IPS-18a (cell line): ENCODE results near the gene NTM.

Experiments used
- H3K27ac ChIP-seq: one replicate; pipeline ENCODE4 v1.5.1; 2013; ENCODE audit warnings: low read length
- H3K27me3 ChIP-seq: one replicate; pipeline ENCODE4 v1.6.1; 2013; ENCODE audit warnings: mild to moderate bottlenecking, low read length; ENCODE audit not compliant: control insufficient read depth, insufficient read depth
- H3K36me3 ChIP-seq: one replicate; pipeline ENCODE4 v1.6.1; 2013; ENCODE audit warnings: low read depth, low read length; ENCODE audit not compliant: control insufficient read depth
- H3K4me1 ChIP-seq: one replicate; pipeline ENCODE4 v1.6.1; 2013; ENCODE audit warnings: low read depth, low read length; ENCODE audit not compliant: control insufficient read depth
- H3K4me3 ChIP-seq: one replicate; pipeline ENCODE4 v1.5.1; 2013; ENCODE audit warnings: low read length
- H3K9ac ChIP-seq: one replicate; pipeline ENCODE4 v1.6.1; 2013; ENCODE audit warnings: mild to moderate bottlenecking, low read length, moderate library complexity
- H3K9me3 ChIP-seq: one replicate; pipeline ENCODE4 v1.6.1; 2013; ENCODE audit warnings: low read depth, low read length; ENCODE audit not compliant: control insufficient read depth

Gene NTM

DNA sequence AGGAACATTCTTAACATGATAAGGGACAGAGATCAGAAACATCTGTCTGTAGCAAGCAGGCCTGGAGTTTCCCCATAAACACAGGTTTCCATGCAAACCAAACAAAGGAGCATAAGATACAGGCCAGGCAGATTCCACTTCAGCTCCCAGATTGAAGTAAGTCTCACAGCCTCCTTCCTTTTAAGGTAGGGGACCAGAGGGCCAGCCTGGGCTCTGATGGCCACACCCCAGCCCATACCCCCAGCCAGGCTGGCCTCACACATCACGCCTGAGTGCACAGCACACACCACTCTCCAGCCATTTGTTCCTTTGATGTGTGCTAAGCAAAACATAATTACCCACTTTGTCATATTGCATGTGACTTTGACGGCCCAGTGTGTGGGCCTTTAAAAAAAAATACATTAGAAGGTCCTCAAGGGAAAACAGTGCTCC lies 518.7 kb downstream of the NTM start:
- H3K9ac ChIP-seq: peak overlapping the region; percentile 64
- no peaks in the 10 kb centered on the region for H3K9me3 ChIP-seq
- H3K27ac ChIP-seq: peak overlapping the region; percentile 68
- peaks cover 48% of the 10 kb centered on the region for H3K4me1 ChIP-seq
- H3K36me3 ChIP-seq: no peaks in the 10 kb centered on the region
- H3K4me3 ChIP-seq: peak overlapping the region; percentile 35
- H3K27me3 ChIP-seq: no peaks in the 10 kb centered on the region

DNA sequence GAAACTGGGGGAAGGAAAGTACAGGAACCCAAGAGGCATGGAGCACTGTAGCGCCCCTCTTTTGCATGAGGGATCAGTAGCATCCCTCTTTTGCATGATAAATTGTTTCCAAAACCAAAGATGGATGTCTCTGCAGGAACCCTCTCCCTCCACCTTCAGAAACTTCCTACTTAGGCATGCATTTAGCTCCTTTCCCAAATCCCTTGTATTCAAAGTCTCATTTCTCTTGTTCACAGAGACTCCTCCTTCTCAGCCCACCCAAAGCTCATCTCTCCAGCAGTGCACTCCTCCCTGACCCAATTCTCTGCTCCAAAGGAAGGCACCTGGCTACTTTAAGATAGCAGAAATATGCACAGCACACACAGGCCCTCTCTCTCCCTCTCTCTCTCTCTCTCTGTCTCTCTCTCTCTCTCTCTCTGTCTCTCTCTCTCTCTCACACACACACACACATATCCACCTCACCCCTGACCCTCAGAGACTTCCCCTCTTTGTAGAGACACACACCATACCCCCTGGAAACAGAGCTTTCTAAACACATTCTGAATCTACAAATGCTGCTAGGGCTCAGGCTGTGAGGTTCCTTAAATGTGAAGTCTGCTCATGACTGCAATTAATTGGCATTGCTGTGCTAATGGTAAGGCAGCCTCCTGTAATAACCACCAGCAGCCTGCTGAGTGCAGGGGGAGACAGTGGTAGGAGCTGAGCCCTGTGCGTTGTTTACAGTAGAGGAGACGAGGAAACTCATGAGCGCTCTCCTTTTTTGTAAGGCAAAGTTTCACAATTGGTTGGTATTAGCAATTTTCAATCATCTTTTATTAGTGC lies 519.6 kb downstream of the NTM start:
- Histone ChIP-seq H3K27ac (peak overlapping the region; percentile 68), H3K9ac (peak overlapping the region; percentile 64), H3K27me3 (no peaks in the 10 kb centered on the region), H3K4me3 (peak overlapping the region; percentile 35), H3K9me3 (no peaks in the 10 kb centered on the region), H3K36me3 (no peaks in the 10 kb centered on the region), H3K4me1 (peaks cover 48% of the 10 kb centered on the region)

DNA sequence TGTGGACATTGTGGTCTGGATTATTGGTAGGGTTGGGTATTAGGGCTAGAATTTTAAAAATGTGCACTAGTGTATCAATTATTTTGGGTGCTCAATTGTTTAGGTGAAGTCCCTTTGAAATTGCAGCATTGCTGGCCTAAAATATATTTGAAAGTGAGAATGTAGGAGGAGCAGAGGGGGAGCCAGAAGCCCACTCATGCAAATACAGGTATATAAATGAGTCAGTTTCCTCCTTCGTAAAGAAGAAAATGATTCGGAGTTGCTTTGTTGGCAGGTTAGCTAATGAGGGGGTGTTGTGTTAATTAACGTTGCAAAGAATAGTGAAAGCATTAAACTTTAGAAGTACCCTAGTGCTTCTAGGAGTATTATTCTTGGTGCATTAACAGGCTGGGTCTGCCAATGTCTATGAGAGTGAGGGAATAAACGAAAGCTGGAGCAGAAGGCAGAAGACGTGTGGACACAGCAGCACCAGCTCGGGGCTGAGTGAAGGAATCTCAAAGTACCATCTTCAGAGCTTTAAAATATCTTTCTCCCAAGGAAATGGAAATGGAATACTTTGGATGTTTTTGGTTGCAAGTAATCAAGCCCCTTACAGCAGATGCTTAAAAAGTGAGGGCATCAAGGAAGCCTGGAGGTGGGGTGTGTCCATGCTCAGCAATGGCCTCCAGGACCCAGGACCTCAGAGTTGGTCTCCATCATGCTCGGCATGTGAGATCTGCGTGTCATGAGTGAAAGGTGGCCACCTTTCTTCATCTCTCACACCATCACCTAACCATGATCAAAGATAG lies 522.9 kb downstream of the NTM start:
- Histone ChIP-seq H3K4me1 (peaks cover 45% of the 10 kb centered on the region), H3K27me3 (no peaks in the 10 kb centered on the region), H3K4me3 (no peak overlapping the region), H3K9ac (no peak overlapping the region), H3K9me3 (no peaks in the 10 kb centered on the region), H3K36me3 (no peaks in the 10 kb centered on the region), H3K27ac (no peak overlapping the region)

DNA sequence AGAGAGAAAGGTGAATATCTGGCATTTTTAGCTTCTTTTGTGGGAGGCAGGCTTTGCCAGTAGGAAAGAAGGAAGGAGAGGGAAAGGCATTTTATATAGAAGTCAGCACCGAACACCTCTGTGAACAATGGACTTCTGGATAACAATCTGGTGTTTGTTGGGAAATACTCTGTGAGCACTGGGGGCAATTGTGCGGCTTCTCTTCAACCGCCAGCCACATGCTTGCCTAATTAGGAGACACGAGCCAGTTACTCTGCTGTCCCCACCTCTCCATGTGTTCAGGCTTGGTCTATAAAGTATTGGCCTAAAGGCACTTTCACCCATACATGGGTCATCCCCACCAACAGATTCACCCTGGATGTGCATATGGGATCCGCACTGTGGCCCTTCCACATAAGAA lies 523.6 kb downstream of the NTM start:
- Histone ChIP-seq H3K27me3 (no peaks in the 10 kb centered on the region), H3K27ac (no peak overlapping the region), H3K9me3 (no peaks in the 10 kb centered on the region), H3K36me3 (no peaks in the 10 kb centered on the region), H3K4me1 (peaks cover 38% of the 10 kb centered on the region), H3K9ac (no peak overlapping the region), H3K4me3 (no peak overlapping the region)

DNA sequence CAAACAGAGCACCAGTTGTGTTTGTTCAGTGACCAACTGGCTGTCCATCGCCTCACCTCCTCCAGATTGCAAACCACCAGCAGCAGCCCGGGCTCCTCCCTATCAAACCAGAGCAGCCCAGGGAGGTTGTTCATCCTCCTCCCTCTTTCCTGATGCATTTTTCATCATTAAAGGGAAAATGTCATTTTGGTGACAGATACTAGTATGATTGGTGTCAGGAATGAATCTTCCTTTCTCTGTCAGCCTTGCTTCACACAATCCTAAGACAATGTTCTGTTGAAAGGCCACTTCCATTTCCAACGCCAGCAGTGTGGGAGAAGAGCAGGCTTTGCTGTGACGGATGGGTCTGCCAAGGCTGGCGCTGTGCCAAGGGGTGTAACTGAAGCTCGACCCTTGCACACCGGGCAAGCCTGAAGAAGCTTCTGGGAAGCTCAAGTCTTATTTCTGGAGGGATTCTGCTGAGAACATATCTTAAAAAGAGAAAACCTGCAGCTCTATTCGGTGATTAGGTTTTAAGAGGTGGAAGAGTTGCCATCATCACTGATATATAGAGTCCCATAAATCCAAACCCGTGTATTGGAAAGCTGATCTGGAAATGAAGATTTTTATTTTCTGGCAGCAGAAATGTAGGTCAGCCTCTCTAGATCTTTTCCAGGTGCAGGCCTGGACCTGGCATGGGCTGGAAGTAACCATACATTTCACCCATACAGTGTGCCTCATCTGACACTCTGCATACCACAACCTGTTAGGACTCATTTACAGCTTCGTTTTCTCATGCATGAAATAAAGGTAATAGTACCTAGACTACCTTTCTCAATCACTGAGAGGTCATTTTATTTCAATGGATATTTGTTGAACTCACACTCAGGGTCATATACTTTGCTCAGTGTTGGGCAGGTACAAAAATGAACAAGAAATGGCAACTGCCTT lies 524.5 kb downstream of the NTM start:
- no peaks in the 10 kb centered on the region for H3K9me3 ChIP-seq
- no peak overlapping the region for H3K9ac ChIP-seq
- no peak overlapping the region for H3K4me3 ChIP-seq
- H3K36me3 ChIP-seq: no peaks in the 10 kb centered on the region
- H3K27ac ChIP-seq: no peak overlapping the region
- H3K27me3 ChIP-seq: no peaks in the 10 kb centered on the region
- H3K4me1 ChIP-seq: peaks cover 29% of the 10 kb centered on the region

DNA sequence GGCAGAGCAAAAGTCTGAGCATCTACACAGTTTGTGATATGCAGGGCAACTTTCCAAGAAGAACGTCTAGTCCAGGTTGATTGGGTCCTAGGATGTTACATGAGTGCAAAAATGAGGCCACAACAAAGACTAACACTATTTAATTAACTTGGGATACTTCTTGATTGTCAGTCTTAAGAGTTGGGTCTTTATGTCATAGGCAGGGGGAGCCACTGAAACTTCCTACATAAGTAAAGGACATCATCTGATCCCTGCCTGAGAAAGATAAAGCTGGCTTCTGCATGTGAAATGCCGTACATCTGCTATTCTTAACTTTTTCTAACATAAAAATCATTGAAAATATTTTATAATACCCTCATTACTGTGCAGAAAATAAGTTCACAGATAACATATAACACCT lies 525.5 kb downstream of the NTM start:
- H3K9ac ChIP-seq: no peak overlapping the region
- H3K36me3 ChIP-seq: no peaks in the 10 kb centered on the region
- H3K4me3 ChIP-seq: no peak overlapping the region
- no peaks in the 10 kb centered on the region for H3K9me3 ChIP-seq
- H3K27me3 ChIP-seq: no peaks in the 10 kb centered on the region
- peaks cover 19% of the 10 kb centered on the region for H3K4me1 ChIP-seq
- H3K27ac ChIP-seq: no peak overlapping the region

DNA sequence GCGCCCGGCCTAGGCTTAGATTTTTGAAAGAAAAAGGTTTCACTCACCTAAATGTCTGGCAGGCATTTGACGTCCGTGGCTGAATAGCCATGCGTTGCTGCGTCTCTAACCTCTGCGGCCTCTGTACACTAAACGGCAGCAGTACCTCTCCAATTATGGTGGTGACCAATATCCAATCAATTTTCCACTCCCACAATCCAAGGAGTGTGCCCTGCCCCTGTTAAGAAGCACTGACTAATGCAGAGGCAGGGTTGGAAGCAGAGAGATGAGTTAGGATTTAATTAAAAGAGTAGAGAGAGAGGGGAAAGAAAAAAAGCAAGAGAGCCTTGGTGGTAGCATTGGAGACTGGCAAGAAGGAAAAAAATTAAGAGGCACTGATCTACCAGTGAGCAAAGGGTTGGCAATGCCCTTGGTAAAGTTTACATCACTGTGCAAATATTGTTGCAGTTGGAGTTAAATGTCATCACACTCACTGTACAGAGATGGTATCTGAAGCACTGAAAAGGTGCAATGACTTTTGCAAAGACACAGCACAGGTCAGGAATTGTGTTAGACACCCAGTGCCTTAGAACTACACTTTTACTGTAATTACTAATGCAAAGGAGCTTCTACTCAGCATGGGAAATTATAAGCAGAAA lies 526.7 kb downstream of the NTM start:
- no peak overlapping the region for H3K27ac ChIP-seq
- H3K9ac ChIP-seq: no peak overlapping the region
- no peaks in the 10 kb centered on the region for H3K27me3 ChIP-seq
- no peaks in the 10 kb centered on the region for H3K9me3 ChIP-seq
- H3K36me3 ChIP-seq: no peaks in the 10 kb centered on the region
- no peak overlapping the region for H3K4me3 ChIP-seq
- peaks cover 9% of the 10 kb centered on the region for H3K4me1 ChIP-seq

DNA sequence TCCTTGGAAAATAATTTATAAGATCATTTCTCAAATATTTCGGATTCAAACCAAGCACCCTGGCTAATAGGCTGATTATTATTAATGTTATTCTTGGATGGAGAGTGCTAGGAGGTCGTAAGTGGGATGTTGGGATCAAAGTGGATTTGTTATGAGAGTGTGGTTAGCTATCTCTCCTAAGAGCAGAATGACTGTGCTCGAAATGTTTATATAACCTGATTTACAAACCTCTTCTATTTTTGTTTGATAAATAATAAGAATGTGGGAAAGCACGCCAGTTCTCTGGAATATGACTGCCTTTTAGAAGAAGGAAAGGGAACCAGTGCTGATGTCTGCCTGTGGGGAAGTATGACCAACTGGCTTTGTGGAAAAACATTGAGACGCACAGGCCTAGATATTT lies 527.5 kb downstream of the NTM start:
- Histone ChIP-seq H3K4me1 (peaks cover under 1% of the 10 kb centered on the region), H3K27ac (no peak overlapping the region), H3K27me3 (no peaks in the 10 kb centered on the region), H3K9ac (no peak overlapping the region), H3K36me3 (no peaks in the 10 kb centered on the region), H3K4me3 (no peak overlapping the region), H3K9me3 (no peaks in the 10 kb centered on the region)

DNA sequence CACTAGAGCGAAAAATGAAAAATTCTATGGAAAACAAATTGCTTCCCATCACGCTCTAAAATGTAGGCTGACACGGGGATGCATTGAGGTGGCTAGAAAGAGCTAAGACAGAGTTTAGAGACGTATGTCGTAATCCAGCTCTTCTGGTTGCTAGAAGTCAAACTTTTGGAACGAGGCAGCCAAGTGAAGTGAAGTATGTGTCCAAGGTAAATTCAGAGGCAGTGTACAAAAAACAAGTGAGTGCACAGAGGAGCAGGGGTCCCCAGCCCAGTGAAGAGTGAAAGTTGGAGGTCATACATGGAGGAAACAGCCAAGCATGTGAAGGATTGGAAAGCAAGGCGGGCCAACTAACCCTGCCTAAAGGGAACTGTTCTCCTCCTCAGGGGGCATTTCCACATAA lies 528.5 kb downstream of the NTM start:
- peaks cover 4% of the 10 kb centered on the region for H3K4me1 ChIP-seq
- no peaks in the 10 kb centered on the region for H3K36me3 ChIP-seq
- no peak overlapping the region for H3K4me3 ChIP-seq
- H3K27me3 ChIP-seq: no peaks in the 10 kb centered on the region
- H3K27ac ChIP-seq: no peak overlapping the region
- no peak overlapping the region for H3K9ac ChIP-seq
- H3K9me3 ChIP-seq: no peaks in the 10 kb centered on the region

DNA sequence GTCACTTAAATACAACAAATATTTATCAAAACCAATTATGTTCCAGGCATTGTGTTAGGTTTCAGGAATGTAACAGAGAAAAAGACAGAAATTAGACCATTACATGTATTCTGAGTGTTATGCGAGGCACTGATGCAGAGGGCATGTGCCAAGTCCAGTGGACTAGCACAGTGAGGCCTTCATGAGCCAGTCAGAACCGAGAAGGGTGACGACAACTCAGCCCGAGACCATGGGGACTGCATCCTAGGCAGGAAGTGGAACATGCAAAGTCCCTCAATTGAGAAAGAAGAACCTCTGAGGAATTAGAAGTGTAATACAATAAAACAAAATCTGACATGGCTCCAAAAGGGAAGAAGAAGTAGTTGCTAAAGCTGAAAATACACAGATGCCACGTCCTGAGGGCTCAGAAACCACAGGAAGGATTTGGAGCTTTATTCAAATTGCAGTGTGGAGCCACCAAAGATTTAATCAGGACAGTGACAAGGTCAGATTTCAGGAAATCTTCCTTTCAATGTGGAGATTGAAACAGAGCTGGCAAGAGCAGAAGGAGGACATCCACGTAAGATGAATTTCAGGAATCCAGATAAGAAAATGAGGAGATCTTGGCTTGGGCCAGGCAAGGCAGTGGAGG lies 529.6 kb downstream of the NTM start:
- Histone ChIP-seq H3K27me3 (no peaks in the 10 kb centered on the region), H3K4me3 (no peak overlapping the region), H3K9me3 (no peaks in the 10 kb centered on the region), H3K27ac (no peak overlapping the region), H3K36me3 (no peaks in the 10 kb centered on the region), H3K4me1 (peaks cover 13% of the 10 kb centered on the region), H3K9ac (no peak overlapping the region)
